ENCODE data around the gene PPP1R1C. TPM values are rescaled to one million over a fixed set of nuclear protein-coding genes. Genes with fewer than 3 reads are reported as not detected.

Gene PPP1R1C
- polyA plus RNA-seq, 1 experiment: 0.41 TPM

- H3K27ac ChIP-seq (ENCODE audit: low read depth, low read length): no peak overlapping the region
- no peaks in the 10 kb centered on the region for H3K9me3 ChIP-seq (ENCODE audit: control insufficient read depth, insufficient read depth, low read length)
- ChIA-PET CTCF (interaction anchor here (0.6 to 2.0 kb wide), 8 partner anchors 8 to 351 kb away, joined by 3 to 12 read pairs (median 4); no protein-coding TSS in a partner anchor), POLR2A (interaction anchor here (1.2 kb wide), 1 partner anchor 11 kb away, joined by 3 read pairs; no protein-coding TSS in a partner anchor)
- no peak overlapping the region for H3K4me3 ChIP-seq (ENCODE audit: low read depth, low read length)
- H3K27me3 ChIP-seq (ENCODE audit: control insufficient read depth, insufficient read depth, low read length): no peaks in the 10 kb centered on the region
- no peak for TF ChIP-seq CTCF (IDR thresholded peaks at IDR 0.05; ENCODE audit: low read depth, low read length)
- DNase-seq (ENCODE audit: low read depth, low spot score): peak; percentile 86
These were observed 80.9 kb downstream of the PPP1R1C start for GRCh38 chr2:182066400-182067087.

- Histone ChIP-seq H3K27ac (ENCODE audit: low read depth, low read length) (no peak overlapping the region), H3K27me3 (ENCODE audit: control insufficient read depth, insufficient read depth, low read length) (no peaks in the 10 kb centered on the region), H3K9me3 (ENCODE audit: control insufficient read depth, insufficient read depth, low read length) (no peaks in the 10 kb centered on the region), H3K4me3 (ENCODE audit: low read depth, low read length) (no peak overlapping the region)
- no peak for TF ChIP-seq CTCF (IDR thresholded peaks at IDR 0.05; ENCODE audit: low read depth, low read length)
- POLR2A ChIA-PET: no interaction called here
- CTCF ChIA-PET: interaction anchor here (0.6 to 1.1 kb wide), 3 partner anchors 114 to 324 kb away, joined by 3 to 6 read pairs (median 3); no protein-coding TSS in a partner anchor
- DNase-seq (ENCODE audit: low read depth, low spot score): no peak
These were observed 81.7 kb downstream of the PPP1R1C start for GRCh38 chr2:182067393-182067792.

GRCh38 chr2:182068811-182069210 lies 83.2 kb downstream of the PPP1R1C start:
- H3K27ac ChIP-seq (ENCODE audit: low read depth, low read length): no peak overlapping the region
- POLR2A ChIA-PET: no interaction called here

GRCh38 chr2:182069416-182069815 lies 83.8 kb downstream of the PPP1R1C start:
- no peak overlapping the region for H3K27ac ChIP-seq (ENCODE audit: low read depth, low read length)
- CTCF ChIA-PET: no interaction called here
- no peak for TF ChIP-seq CTCF (IDR thresholded peaks at IDR 0.05; ENCODE audit: low read depth, low read length)
- H3K9me3 ChIP-seq (ENCODE audit: control insufficient read depth, insufficient read depth, low read length): no peaks in the 10 kb centered on the region
- POLR2A ChIA-PET: no interaction called here
- DNase-seq (ENCODE audit: low read depth, low spot score): no peak
- no peaks in the 10 kb centered on the region for H3K27me3 ChIP-seq (ENCODE audit: control insufficient read depth, insufficient read depth, low read length)
- H3K4me3 ChIP-seq (ENCODE audit: low read depth, low read length): no peak overlapping the region

More at GRCh38 chr2:182068811-182069210, 83.2 kb downstream of the PPP1R1C start:
- H3K27me3 ChIP-seq (ENCODE audit: control insufficient read depth, insufficient read depth, low read length): no peaks in the 10 kb centered on the region
- H3K9me3 ChIP-seq (ENCODE audit: control insufficient read depth, insufficient read depth, low read length): no peaks in the 10 kb centered on the region
- no peak for TF ChIP-seq CTCF (IDR thresholded peaks at IDR 0.05; ENCODE audit: low read depth, low read length)
- no peak for DNase-seq (ENCODE audit: low read depth, low spot score)
- no peak overlapping the region for H3K4me3 ChIP-seq (ENCODE audit: low read depth, low read length)
- CTCF ChIA-PET: interaction anchor here (0.7 to 1.3 kb wide), 3 partner anchors 8 to 557 kb away, joined by 3 to 6 read pairs (median 4); no protein-coding TSS in a partner anchor

GRCh38 chr2:182069908-182070307 lies 84.3 kb downstream of the PPP1R1C start:
- no peak overlapping the region for H3K4me3 ChIP-seq (ENCODE audit: low read depth, low read length)
- H3K27me3 ChIP-seq (ENCODE audit: control insufficient read depth, insufficient read depth, low read length): no peaks in the 10 kb centered on the region
- H3K9me3 ChIP-seq (ENCODE audit: control insufficient read depth, insufficient read depth, low read length): no peaks in the 10 kb centered on the region
- CTCF ChIA-PET: no interaction called here
- DNase-seq (ENCODE audit: low read depth, low spot score): no peak
- no peak overlapping the region for H3K27ac ChIP-seq (ENCODE audit: low read depth, low read length)
- no peak for TF ChIP-seq CTCF (IDR thresholded peaks at IDR 0.05; ENCODE audit: low read depth, low read length)
- POLR2A ChIA-PET: no interaction called here

All from AG04450 (cell line).